Rectal smooth muscle tissue (tissue), 1 donor: ENCODE measurements around the gene MMP14.

Experiments used
- H3K27ac ChIP-seq: one replicate; pipeline ENCODE4 v1.7.0; 2013; ENCODE audit warnings: low read depth, low read length, inconsistent platforms
- H3K27me3 ChIP-seq: one replicate; pipeline ENCODE4 v1.7.0; 2013; ENCODE audit warnings: low read length; ENCODE audit not compliant: control insufficient read depth, insufficient read depth
- H3K36me3 ChIP-seq: one replicate; pipeline ENCODE4 v1.7.0; 2013; ENCODE audit warnings: low read length; ENCODE audit not compliant: control insufficient read depth, insufficient read depth
- H3K4me1 ChIP-seq: one replicate; pipeline ENCODE4 v1.7.0; 2013; ENCODE audit warnings: low read length; ENCODE audit not compliant: control insufficient read depth, insufficient read depth
- H3K4me3 ChIP-seq: one replicate; pipeline ENCODE4 v1.7.0; 2013; ENCODE audit warnings: low read length
- H3K9ac ChIP-seq: one replicate; pipeline ENCODE4 v1.7.0; 2013; ENCODE audit warnings: low read length

Gene MMP14

DNA sequence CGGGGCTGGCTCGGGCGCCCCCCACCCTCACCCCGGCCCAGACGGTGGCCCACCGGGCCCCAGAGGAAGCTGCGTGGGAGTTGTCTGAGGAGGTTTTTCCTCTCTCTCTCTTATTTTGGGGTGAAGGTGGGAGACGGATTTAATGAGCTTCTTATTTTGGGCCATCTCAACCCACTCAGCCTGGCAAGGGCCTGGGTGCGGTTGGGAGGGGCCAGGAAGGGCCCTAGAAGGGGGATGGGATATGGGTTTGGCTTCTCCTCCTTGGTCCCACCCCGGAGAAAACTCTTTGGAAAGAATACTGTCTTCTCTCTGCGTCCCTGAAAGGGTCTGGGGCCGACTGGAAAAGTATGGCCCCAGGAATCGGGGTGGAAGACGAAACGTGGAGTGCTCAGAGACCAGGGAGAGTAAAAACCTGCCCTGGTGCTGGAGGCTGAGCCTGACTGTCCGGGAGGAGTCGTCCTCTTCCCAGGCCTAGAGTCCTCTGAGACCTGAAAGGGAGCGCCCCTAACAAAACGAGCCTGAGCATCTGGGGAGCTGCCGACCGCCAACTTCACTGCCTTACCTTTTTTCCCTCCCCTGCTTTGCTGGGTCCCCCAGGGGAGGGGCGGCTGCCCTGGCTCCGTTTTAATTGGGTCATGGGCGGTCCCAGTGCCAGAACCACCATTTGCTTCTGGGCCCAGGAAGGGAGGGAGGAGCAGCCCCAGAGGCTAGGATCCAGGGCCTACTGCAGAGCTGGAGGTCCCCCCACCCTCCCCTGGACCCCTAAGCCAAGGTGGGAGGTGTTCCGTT is 1.6 kb downstream of the MMP14 start:
- Histone ChIP-seq H3K4me1 (peaks cover 15% of the 10 kb centered on the region), H3K27ac (peak overlapping the region; percentile 96), H3K4me3 (peak overlapping the region; percentile 94), H3K36me3 (peaks cover 20% of the 10 kb centered on the region), H3K27me3 (no peaks in the 10 kb centered on the region), H3K9ac (peak overlapping the region; percentile 33)

DNA sequence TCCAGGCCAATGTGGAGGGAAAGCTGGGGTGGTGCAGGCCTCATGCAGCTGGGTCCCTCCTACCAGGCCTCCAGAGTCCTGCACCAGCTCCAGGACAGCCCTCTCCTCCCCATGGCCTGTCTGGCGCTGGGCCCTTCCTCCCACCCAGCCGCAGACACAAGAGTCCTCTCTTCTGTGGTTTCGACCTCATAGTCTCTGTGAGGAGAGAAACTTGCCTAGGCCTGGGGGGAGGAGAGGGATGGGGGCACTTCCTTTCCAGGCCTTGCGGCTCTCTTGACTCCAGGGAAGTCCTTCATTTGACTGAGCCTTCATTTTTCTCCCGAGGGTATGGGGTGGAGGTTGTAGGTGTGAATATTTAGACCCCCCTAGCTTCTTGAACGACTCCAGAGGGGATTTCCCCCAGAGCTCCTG is 2.3 kb downstream of the MMP14 start:
- Histone ChIP-seq H3K36me3 (peaks cover 26% of the 10 kb centered on the region), H3K27ac (peak overlapping the region; percentile 96), H3K27me3 (no peaks in the 10 kb centered on the region), H3K4me1 (peaks cover 15% of the 10 kb centered on the region), H3K4me3 (peak overlapping the region; percentile 94), H3K9ac (no peak overlapping the region)

DNA sequence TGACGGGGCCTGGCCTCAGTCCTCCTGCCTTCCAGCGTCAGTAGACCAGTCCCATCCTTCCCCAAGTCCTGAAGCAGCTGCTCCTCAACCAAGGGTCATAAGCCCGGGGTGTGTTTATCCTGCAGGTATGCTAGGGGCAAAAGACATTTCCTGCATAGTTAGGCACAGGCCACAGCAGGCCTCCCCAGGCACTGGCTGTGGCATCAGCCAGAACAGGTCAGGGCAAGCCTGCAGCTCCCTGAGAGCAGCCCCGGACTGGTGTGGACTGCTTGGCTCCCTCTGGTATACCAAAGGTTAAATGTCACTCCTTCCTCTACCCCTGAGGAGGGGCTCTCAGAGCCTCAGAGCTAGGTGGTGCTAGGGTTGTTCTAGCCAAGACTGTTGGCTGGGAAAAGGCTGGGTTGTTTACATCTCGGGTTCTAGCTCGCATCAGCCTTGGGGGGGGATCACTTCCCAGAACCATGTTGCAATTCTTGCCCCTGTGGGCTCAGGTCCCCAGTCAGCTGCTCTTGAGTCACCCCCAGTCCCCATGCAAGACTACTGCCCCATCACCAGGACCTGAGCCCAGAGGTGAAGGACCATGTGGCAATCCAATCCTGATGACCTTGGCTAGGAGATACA is 2.9 kb downstream of the MMP14 start:
- H3K4me1 ChIP-seq: peaks cover 15% of the 10 kb centered on the region
- H3K27ac ChIP-seq: peak overlapping the region; percentile 96
- peaks cover 23% of the 10 kb centered on the region for H3K36me3 ChIP-seq

DNA sequence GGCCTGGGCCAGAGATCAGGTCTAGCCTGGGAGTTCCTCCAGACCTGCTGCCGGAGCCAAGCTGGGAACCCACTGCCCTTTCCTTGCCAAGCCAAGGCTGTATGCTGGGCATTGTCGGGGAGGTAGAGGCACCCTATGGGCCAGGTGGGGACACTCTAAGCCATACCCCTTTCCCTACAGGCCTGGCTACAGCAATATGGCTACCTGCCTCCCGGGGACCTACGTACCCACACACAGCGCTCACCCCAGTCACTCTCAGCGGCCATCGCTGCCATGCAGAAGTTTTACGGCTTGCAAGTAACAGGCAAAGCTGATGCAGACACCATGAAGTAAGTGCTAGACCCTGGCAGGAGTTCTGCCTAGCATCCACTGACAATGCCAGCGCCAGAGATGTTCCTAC is 4.9 kb downstream of the MMP14 start:
- no peak overlapping the region for H3K27ac ChIP-seq
- H3K36me3 ChIP-seq: peaks cover 41% of the 10 kb centered on the region
- peaks cover 20% of the 10 kb centered on the region for H3K4me1 ChIP-seq
- H3K9ac ChIP-seq: no peak overlapping the region
- H3K27me3 ChIP-seq: no peaks in the 10 kb centered on the region
- H3K4me3 ChIP-seq: no peak overlapping the region

More for the DNA sequence above, 2.9 kb downstream of the MMP14 start:
- Histone ChIP-seq H3K4me3 (peak overlapping the region; percentile 94), H3K27me3 (no peaks in the 10 kb centered on the region), H3K9ac (no peak overlapping the region)

DNA sequence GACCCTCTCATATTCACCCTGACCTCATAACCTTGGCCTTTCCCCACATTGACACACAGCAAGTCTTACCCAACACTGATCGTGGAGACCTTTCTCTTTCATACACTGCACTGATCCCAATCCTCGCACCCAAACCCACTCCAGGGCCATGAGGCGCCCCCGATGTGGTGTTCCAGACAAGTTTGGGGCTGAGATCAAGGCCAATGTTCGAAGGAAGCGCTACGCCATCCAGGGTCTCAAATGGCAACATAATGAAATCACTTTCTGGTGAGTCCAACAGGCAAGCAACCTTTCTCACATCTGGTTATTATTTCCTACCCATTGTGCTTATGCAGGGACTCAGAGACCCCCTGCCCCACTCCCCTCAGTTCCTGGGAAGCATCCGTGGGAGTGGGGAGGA is 5.4 kb downstream of the MMP14 start:
- H3K4me1 ChIP-seq: peaks cover 24% of the 10 kb centered on the region
- no peak overlapping the region for H3K4me3 ChIP-seq
- peaks cover 44% of the 10 kb centered on the region for H3K36me3 ChIP-seq
- no peak overlapping the region for H3K9ac ChIP-seq
- H3K27ac ChIP-seq: no peak overlapping the region
- H3K27me3 ChIP-seq: no peaks in the 10 kb centered on the region

DNA sequence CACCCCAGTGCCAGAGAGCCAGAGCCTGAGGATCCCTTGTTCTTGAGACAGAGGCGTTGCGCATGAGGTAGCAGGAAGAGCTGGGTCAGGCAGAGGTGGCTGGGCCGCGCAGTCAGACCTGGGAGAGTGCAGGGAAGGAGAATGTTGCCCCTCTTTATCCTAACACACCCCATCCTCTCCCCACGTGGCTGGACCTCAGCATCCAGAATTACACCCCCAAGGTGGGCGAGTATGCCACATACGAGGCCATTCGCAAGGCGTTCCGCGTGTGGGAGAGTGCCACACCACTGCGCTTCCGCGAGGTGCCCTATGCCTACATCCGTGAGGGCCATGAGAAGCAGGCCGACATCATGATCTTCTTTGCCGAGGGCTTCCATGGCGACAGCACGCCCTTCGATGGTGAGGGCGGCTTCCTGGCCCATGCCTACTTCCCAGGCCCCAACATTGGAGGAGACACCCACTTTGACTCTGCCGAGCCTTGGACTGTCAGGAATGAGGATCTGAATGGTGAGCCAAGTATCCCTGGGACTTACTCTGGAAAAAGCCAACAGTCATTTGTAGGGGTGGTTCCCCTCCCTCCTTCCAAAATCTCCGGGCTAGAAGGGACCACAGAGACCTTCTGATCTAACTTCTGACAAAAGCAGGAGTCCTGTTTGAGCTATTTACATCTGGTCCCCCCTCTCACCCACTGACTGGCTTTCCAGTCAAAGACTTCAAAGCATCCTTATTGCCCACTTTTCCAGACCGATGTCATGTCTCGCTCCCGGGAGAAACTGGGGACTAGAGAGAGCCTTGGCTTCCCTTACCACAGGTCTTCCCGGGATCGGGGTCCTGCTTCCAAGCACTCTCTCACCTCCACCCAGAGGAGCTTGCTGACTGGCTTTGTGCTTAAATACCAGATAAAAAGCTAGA is 6.1 kb downstream of the MMP14 start:
- Histone ChIP-seq H3K36me3 (peaks cover 47% of the 10 kb centered on the region), H3K4me3 (no peak overlapping the region), H3K27me3 (no peaks in the 10 kb centered on the region), H3K4me1 (peaks cover 28% of the 10 kb centered on the region), H3K27ac (no peak overlapping the region), H3K9ac (no peak overlapping the region)

DNA sequence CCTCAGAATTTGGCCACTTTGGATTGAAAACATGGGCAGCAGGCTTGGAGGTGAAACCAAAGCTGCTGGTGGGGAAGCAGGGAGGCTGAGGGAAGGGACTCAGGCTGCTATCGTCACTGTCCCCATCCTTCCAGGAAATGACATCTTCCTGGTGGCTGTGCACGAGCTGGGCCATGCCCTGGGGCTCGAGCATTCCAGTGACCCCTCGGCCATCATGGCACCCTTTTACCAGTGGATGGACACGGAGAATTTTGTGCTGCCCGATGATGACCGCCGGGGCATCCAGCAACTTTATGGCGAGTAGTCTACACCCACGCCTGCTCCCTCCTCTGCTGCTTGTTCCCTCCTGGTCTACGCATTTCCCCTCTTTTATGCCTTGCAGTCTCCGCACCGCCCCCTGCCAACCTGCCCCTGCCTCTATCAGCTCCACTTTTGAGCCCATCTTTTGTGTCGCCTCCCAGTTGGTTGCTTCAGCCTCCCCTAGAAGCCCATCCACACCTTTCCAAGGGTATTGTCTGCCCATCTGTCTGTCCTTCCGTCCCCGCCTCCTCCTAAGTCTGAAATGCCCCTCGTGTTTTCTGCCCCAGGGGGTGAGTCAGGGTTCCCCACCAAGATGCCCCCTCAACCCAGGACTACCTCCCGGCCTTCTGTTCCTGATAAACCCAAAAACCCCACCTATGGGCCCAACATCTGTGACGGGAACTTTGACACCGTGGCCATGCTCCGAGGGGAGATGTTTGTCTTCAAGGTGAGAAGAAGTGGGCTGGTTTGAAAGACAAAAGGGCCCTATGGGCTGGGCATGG is 6.9 kb downstream of the MMP14 start:
- H3K27me3 ChIP-seq: no peaks in the 10 kb centered on the region
- H3K36me3 ChIP-seq: peaks cover 47% of the 10 kb centered on the region
- no peak overlapping the region for H3K4me3 ChIP-seq
- H3K4me1 ChIP-seq: peaks cover 36% of the 10 kb centered on the region
- H3K9ac ChIP-seq: no peak overlapping the region
- no peak overlapping the region for H3K27ac ChIP-seq

DNA sequence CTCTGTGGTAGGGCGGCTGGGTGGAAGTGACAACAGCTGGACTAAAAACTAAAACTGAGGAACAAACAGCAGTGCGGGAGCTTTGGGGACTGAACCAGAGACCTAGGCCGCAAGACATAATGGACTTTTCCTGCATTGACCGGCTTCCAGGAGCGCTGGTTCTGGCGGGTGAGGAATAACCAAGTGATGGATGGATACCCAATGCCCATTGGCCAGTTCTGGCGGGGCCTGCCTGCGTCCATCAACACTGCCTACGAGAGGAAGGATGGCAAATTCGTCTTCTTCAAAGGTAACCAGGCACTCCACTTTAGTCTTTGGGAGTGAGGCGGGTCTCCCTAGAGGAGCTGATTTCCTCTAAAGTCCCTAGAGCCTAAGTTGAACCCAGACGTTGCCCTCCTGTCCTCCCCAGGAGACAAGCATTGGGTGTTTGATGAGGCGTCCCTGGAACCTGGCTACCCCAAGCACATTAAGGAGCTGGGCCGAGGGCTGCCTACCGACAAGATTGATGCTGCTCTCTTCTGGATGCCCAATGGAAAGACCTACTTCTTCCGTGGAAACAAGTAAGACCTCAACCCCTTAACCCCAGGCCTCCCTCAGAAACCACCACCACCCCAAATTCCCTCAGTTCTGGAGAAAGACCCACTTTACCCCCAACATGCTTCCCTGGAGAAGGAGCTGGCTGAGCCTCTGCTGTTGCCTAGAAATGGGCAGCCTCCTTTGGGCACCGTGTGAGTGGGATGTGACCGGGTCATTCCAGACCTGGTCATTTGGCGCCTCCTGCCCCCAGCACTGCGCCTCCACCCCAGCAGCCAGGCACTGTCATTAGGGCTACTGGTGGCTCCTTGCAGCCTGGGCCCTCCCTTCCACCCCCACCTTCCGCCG is 8.1 kb downstream of the MMP14 start:
- Histone ChIP-seq H3K27me3 (no peaks in the 10 kb centered on the region), H3K4me3 (no peak overlapping the region), H3K9ac (no peak overlapping the region), H3K36me3 (peaks cover 47% of the 10 kb centered on the region), H3K4me1 (peaks cover 36% of the 10 kb centered on the region), H3K27ac (no peak overlapping the region)

DNA sequence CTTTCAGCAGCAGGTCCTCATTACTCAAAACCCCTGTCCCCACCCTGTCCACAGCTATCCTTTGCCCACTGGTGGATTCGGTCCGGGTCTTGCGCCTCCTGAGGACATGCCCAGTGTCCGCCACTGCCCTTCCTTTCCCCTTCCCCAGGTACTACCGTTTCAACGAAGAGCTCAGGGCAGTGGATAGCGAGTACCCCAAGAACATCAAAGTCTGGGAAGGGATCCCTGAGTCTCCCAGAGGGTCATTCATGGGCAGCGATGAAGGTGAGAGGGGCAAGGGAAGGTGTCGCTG is 8.7 kb downstream of the MMP14 start:
- Histone ChIP-seq H3K27ac (no peak overlapping the region), H3K4me3 (no peak overlapping the region), H3K9ac (no peak overlapping the region), H3K27me3 (no peaks in the 10 kb centered on the region), H3K4me1 (peaks cover 40% of the 10 kb centered on the region), H3K36me3 (peaks cover 47% of the 10 kb centered on the region)

DNA sequence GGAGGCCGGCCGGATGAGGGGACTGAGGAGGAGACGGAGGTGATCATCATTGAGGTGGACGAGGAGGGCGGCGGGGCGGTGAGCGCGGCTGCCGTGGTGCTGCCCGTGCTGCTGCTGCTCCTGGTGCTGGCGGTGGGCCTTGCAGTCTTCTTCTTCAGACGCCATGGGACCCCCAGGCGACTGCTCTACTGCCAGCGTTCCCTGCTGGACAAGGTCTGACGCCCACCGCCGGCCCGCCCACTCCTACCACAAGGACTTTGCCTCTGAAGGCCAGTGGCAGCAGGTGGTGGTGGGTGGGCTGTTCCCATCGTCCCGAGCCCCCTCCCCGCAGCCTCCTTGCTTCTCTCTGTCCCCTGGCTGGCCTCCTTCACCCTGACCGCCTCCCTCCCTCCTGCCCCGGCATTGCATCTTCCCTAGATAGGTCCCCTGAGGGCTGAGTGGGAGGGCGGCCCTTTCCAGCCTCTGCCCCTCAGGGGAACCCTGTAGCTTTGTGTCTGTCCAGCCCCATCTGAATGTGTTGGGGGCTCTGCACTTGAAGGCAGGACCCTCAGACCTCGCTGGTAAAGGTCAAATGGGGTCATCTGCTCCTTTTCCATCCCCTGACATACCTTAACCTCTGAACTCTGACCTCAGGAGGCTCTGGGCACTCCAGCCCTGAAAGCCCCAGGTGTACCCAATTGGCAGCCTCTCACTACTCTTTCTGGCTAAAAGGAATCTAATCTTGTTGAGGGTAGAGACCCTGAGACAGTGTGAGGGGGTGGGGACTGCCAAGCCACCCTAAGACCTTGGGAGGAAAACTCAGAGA is 9.6 kb downstream of the MMP14 start:
- Histone ChIP-seq H3K9ac (no peak overlapping the region), H3K27me3 (no peaks in the 10 kb centered on the region), H3K4me1 (peaks cover 50% of the 10 kb centered on the region), H3K4me3 (no peak overlapping the region), H3K36me3 (peaks cover 47% of the 10 kb centered on the region), H3K27ac (peak overlapping the region; percentile 71)
